ENCODE measurements around the gene FMR1NB. TPM values are rescaled to one million over a fixed set of nuclear protein-coding genes. Genes with fewer than 3 reads are reported as not detected.

FMR1NB gene
- total and polyA plus RNA-seq, 2 of the 4 experiments (the other 2 are of a cell fraction), result not detected

DNA sequence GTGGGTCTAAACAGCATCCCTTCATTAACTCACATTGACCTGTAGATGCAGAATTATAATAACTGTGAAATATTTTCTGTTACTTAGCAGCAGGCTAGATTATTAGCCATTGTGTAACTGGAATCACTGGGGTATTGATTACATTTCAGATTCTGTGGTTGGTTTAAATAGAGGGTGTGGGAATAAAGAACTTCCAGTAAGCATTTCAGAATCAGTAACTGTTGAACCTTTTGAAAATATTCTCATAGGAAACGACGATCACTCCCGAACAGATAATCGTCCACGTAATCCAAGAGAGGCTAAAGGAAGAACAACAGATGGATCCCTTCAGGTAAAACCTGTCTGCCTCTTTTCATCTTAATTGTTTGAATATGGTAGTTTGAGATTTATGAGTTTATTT is 35.9 kb upstream of the FMR1NB start:
- no CpG with 5 or more reads among the region's 5 CpGs for WGBS, 2 experiments (ENCODE audit: extremely low coverage in 2 of 2, insufficient read length in 1 of 2)
- no peak for TF ChIP-seq RAD21 (IDR thresholded peaks at IDR 0.05; ENCODE audit: low read length)
- TF ChIP-seq POLR2A (IDR thresholded peaks at IDR 0.05; ENCODE audit: low read depth, low read length), result no peak
- no peak for TF ChIP-seq NFE2L2 (IDR thresholded peaks at IDR 0.05; ENCODE audit: low read depth, low read length)

More for the DNA sequence above, 35.9 kb upstream of the FMR1NB start:
- no peak overlapping the region for H3K4ac ChIP-seq (ENCODE audit: low read depth, low read length)
- no peak overlapping the region for H2BK15ac ChIP-seq (ENCODE audit: low read depth, low read length)
- no peaks in the 10 kb centered on the region for H4K20me1 ChIP-seq (ENCODE audit: insufficient read depth, low read length)
- H2BK20ac ChIP-seq (ENCODE audit: low read depth, low read length), result no peak overlapping the region
- H4K8ac ChIP-seq (ENCODE audit: low read depth in 2 of 2, low read length in 2 of 2), result no peak overlapping the region
- H3K9me1 ChIP-seq (ENCODE audit: insufficient read depth, low read length), result no peaks in the 10 kb centered on the region
- intact Hi-C loops (cut with micrococcal nuclease), result no loop called here
- no peak overlapping the region for H4K91ac ChIP-seq (ENCODE audit: insufficient read depth, low read depth, low read length)
- no peak overlapping the region for H3K4me2 ChIP-seq (ENCODE audit: low read depth, low read length)
- H2BK5ac ChIP-seq (ENCODE audit: low read depth, low read length, poor library complexity, severe bottlenecking), result no peak overlapping the region
- ATAC-seq (ENCODE audit: low read depth) (no peak), DNase-seq (no peak)
- no peaks in the 10 kb centered on the region for H3K4me1 ChIP-seq (ENCODE audit: control insufficient read depth, insufficient read depth, low read length)
- H3K23ac ChIP-seq (ENCODE audit: low read depth, low read length), result no peak overlapping the region
- H2AK9ac ChIP-seq (replicated peaks; ENCODE audit: low read depth, low read length, poor library complexity), result no peak overlapping the region
- ChIA-PET POLR2A (ENCODE audit: unreplicated experiment) (no interaction called here), CTCF (no interaction called here)
- no peak overlapping the region for H3K56ac ChIP-seq (ENCODE audit: extremely low read depth, insufficient read depth, low read length)
- BruUV-seq (replicated peaks), result no TSS peak
- no peak overlapping the region for H3K4me3 ChIP-seq (ENCODE audit: insufficient read depth, low read depth, low read length)
- dilution Hi-C loops (cut with HindIII; ENCODE audit: low sequenced_read_pairs, unreplicated experiment), result no loop called here
- in situ Hi-C loops (cut with MboI; ENCODE audit: low sequenced_read_pairs), result no loop called here
- no peaks in the 10 kb centered on the region for H3K27me3 ChIP-seq (ENCODE audit: control insufficient read depth, insufficient read depth, low read length)
- no peak overlapping the region for H2AK5ac ChIP-seq (ENCODE audit: low read depth, low read length)
- no peak overlapping the region for H2BK120ac ChIP-seq (ENCODE audit: low read depth, low read length)
- no peak overlapping the region for H3K27ac ChIP-seq (ENCODE audit: insufficient read depth, low read length)
- peaks cover 1% of the 10 kb centered on the region; the same call in 1 of the 2 replicates for H3K36me3 ChIP-seq (ENCODE audit: control insufficient read depth, insufficient read depth, low read length)
- no peak overlapping the region for H3K14ac ChIP-seq (replicated peaks; ENCODE audit: low read depth, low read length)
- no peaks in the 10 kb centered on the region for H3K79me1 ChIP-seq (ENCODE audit: low read depth in 1 of 2, low read length in 2 of 2)
- H3K18ac ChIP-seq (ENCODE audit: low read depth, low read length), result no peak overlapping the region
- H3K9me3 ChIP-seq (ENCODE audit: control insufficient read depth, insufficient read depth, low read length), result no peaks in the 10 kb centered on the region
- H3K9ac ChIP-seq (ENCODE audit: low read depth, low read length), result no peak overlapping the region
- H4K5ac ChIP-seq (ENCODE audit: low read depth, low read length), result no peak overlapping the region
- no peak overlapping the region for H2AFZ ChIP-seq (replicated peaks; ENCODE audit: low read length, poor library complexity)

Data from IMR-90 (cell line).